Hepatocyte (in vitro differentiated cells): Measurements from ENCODE around the gene APOOL. TPM values are rescaled to one million over a fixed set of nuclear protein-coding genes. Genes with fewer than 3 reads are reported as not detected.

Experiments
- DNase-seq: peaks from one replicate; pipeline ENCODE4 v3.0.0-alpha.2; 2016; ENCODE audit warnings: low spot score
- H2AFZ ChIP-seq: fragments of 200-600 bp; sonication (generic); 2 replicates; pipeline ENCODE4 v1.6.0; 2016; ENCODE audit warnings: antibody characterized with exemption, mild to moderate bottlenecking
- H3K27ac ChIP-seq: fragments of 200-600 bp; sonication (generic); 2 replicates; pipeline ENCODE4 v1.5.1; 2016; ENCODE audit warnings: mild to moderate bottlenecking
- H3K27me3 ChIP-seq: fragments of 200-600 bp; sonication (generic); 2 replicates; pipeline ENCODE4 v1.6.1; 2016
- H3K36me3 ChIP-seq: fragments of 200-600 bp; sonication (generic); replicated peaks from 2 replicates; pipeline ENCODE4 v1.5.1; 2016; ENCODE audit warnings: low read depth; ENCODE audit not compliant: insufficient read depth
- H3K4me1 ChIP-seq: fragments of 200-600 bp; sonication (generic); 2 replicates; pipeline ENCODE4 v1.5.1; 2016; ENCODE audit warnings: mild to moderate bottlenecking, moderate library complexity; ENCODE audit not compliant: insufficient read depth
- H3K4me2 ChIP-seq: fragments of 200-600 bp; sonication (generic); 2 replicates; pipeline ENCODE4 v1.6.0; 2016
- H3K4me3 ChIP-seq: fragments of 200-600 bp; sonication (generic); 2 replicates; pipeline ENCODE4 v1.5.1; 2016; ENCODE audit warnings: mild to moderate bottlenecking
- H3K79me2 ChIP-seq: fragments of 200-600 bp; sonication (generic); 2 replicates; pipeline ENCODE4 v1.6.0; 2017; ENCODE audit warnings: mild to moderate bottlenecking
- H3K9me2 ChIP-seq: fragments of 200-600 bp; sonication (generic); replicated peaks from 2 replicates; pipeline ENCODE4 v1.6.0; 2017; ENCODE audit warnings: mild to moderate bottlenecking; ENCODE audit not compliant: insufficient read depth
- H3K9me3 ChIP-seq: fragments of 200-600 bp; sonication (generic); 2 replicates; pipeline ENCODE4 v1.5.1; 2016; ENCODE audit warnings: low read depth, mild to moderate bottlenecking
- H4K20me1 ChIP-seq: fragments of 200-600 bp; sonication (generic); 2 replicates; pipeline ENCODE4 v1.6.0; 2016; ENCODE audit warnings: mild to moderate bottlenecking; ENCODE audit not compliant: insufficient read depth, poor library complexity, severe bottlenecking
- CTCF ChIP-seq: fragments of 200-600 bp; sonication (generic); IDR thresholded peaks from 2 replicates; pipeline ENCODE4 v1.5.1; 2016; ENCODE audit warnings: antibody characterized with exemption, mild to moderate bottlenecking; ENCODE audit not compliant: poor library complexity
- EZH2 ChIP-seq: fragments of 200-600 bp; sonication (generic); IDR thresholded peaks from 2 replicates; pipeline ENCODE4 v1.6.1; 2016; ENCODE audit warnings: antibody characterized with exemption, mild to moderate bottlenecking, borderline replicate concordance
- EZH2phosphoT487 ChIP-seq: fragments of 200-600 bp; sonication (generic); IDR thresholded peaks from one replicate; pipeline ENCODE4 v1.6.1; 2018; ENCODE audit warnings: antibody characterized with exemption, mild to moderate bottlenecking, low read depth, moderate library complexity; ENCODE audit not compliant: unreplicated experiment, severe bottlenecking
- WGBS: methylation state at CpG from one replicate; pipeline ENCODE4 v1.1.6; 2016; ENCODE audit warnings: low lambda C conversion rate; ENCODE audit errors: missing lambda C conversion rate; 5-methylcytosine and 5-hydroxymethylcytosine counted together
- polyA plus RNA-seq: library from polyadenylated mRNA; unstranded; fragments of >200 nt; fragmentation: Nextera tagmentation; extraction: Ambion mirVana; gene quantifications from 2 replicates; pipeline ENCODE4 v1.2.1, GENCODE V29; 2016
- total RNA-seq: library from RNA; depleted of rRNA; stranded (reverse); fragments of >200 nt; gene quantifications from 2 replicates; pipeline ENCODE4 v1.2.3, GENCODE V29; 2014

Gene APOOL
- total and polyA plus RNA-seq, 2 experiments from 2014 or later = 5.7 to 23.7 TPM

GRCh38 chrX:85017721-85018120 lies 14.0 kb downstream of the APOOL start:
- Histone ChIP-seq H3K4me3 (no peak overlapping the region), H3K27me3 (no peaks in the 10 kb centered on the region), H3K36me3 (no peaks in the 10 kb centered on the region), H3K27ac (no peak overlapping the region), H2AFZ (no peak overlapping the region), H4K20me1 (no peaks in the 10 kb centered on the region), H3K4me2 (no peak overlapping the region), H3K9me2 (no peaks in the 10 kb centered on the region), H3K9me3 (no peaks in the 10 kb centered on the region), H3K79me2 (peaks cover 25% of the 10 kb centered on the region), H3K4me1 (no peaks in the 10 kb centered on the region)
- WGBS = 90% methylated on average over 2 of the region's 2 CpGs
- TF ChIP-seq CTCF = no peak
- no peak for TF ChIP-seq EZH2phosphoT487
- no peak for TF ChIP-seq EZH2
- no peak for DNase-seq

- 100% methylated on average over 1 of the region's 1 CpG for WGBS
Observed at GRCh38 chrX:85018471-85018870, 14.8 kb downstream of the APOOL start.

GRCh38 chrX:85020216-85020615 lies 16.5 kb downstream of the APOOL start:
- Histone ChIP-seq H3K4me2 (no peak overlapping the region), H2AFZ (no peak overlapping the region), H4K20me1 (no peaks in the 10 kb centered on the region), H3K36me3 (no peaks in the 10 kb centered on the region), H3K4me1 (no peaks in the 10 kb centered on the region), H3K27ac (no peak overlapping the region), H3K9me3 (no peaks in the 10 kb centered on the region), H3K4me3 (no peak overlapping the region), H3K9me2 (no peaks in the 10 kb centered on the region), H3K27me3 (no peaks in the 10 kb centered on the region), H3K79me2 (peaks cover 9% of the 10 kb centered on the region)
- no peak for DNase-seq
- TF ChIP-seq CTCF (no peak), EZH2 (no peak), EZH2phosphoT487 (no peak)
- 89% methylated on average over 4 of the region's 4 CpGs for WGBS

More at GRCh38 chrX:85018471-85018870, 14.8 kb downstream of the APOOL start:
- no peaks in the 10 kb centered on the region for H3K9me2 ChIP-seq
- H3K27me3 ChIP-seq = no peaks in the 10 kb centered on the region
- no peak overlapping the region for H2AFZ ChIP-seq
- H3K79me2 ChIP-seq = peaks cover 19% of the 10 kb centered on the region
- H3K4me2 ChIP-seq = no peak overlapping the region
- H3K36me3 ChIP-seq = no peaks in the 10 kb centered on the region
- no peak for DNase-seq
- no peaks in the 10 kb centered on the region for H3K9me3 ChIP-seq
- no peaks in the 10 kb centered on the region for H4K20me1 ChIP-seq
- H3K4me3 ChIP-seq = no peak overlapping the region
- no peaks in the 10 kb centered on the region for H3K4me1 ChIP-seq
- TF ChIP-seq EZH2 = no peak
- TF ChIP-seq EZH2phosphoT487 = no peak
- TF ChIP-seq CTCF = no peak
- no peak overlapping the region for H3K27ac ChIP-seq

GRCh38 chrX:85024044-85024443 lies 20.4 kb downstream of the APOOL start:
- no peaks in the 10 kb centered on the region for H3K9me2 ChIP-seq
- no peaks in the 10 kb centered on the region for H4K20me1 ChIP-seq
- no peak overlapping the region for H2AFZ ChIP-seq
- H3K9me3 ChIP-seq = no peaks in the 10 kb centered on the region
- WGBS = 82% methylated on average over 2 of the region's 2 CpGs
- H3K27me3 ChIP-seq = no peaks in the 10 kb centered on the region
- no peak for DNase-seq
- no peak overlapping the region for H3K4me3 ChIP-seq
- no peak for TF ChIP-seq EZH2
- no peak for TF ChIP-seq EZH2phosphoT487
- no peak for TF ChIP-seq CTCF
- peaks cover 5% of the 10 kb centered on the region for H3K79me2 ChIP-seq
- H3K36me3 ChIP-seq = no peaks in the 10 kb centered on the region
- no peak overlapping the region for H3K27ac ChIP-seq
- H3K4me2 ChIP-seq = no peak overlapping the region
- no peaks in the 10 kb centered on the region for H3K4me1 ChIP-seq
